ENCODE results near the gene CCDC200.
A peak's percentile ranks its signal among the peaks of the same experiment; 100 is the strongest.
"Not testable (repeated sequence)": the region's sequence is repeated elsewhere in the genome, so short reads cannot be mapped to it uniquely, and the experiment has no call there.

Gene CCDC200

DNA sequence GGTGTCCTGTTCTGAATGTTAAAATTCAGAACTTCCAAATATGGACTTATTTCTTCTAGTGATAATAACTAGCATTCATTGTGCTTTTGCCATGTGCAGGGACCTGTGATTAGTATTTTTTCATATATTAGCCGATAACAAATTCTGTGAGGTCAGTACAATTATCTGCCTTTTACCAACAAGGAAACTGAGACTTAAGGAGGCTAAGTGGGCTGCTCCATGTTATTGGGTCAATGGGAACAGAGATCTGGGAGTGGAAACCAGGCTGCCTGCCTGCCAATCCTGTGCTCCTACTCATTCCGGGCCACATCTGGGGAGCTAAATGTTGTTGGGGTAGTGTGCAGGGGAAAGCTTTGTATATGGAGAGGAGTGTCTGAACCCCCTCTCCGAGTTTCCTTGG is 13.1 kb downstream of the CCDC200 start:
- DNase-seq: no peak

DNA sequence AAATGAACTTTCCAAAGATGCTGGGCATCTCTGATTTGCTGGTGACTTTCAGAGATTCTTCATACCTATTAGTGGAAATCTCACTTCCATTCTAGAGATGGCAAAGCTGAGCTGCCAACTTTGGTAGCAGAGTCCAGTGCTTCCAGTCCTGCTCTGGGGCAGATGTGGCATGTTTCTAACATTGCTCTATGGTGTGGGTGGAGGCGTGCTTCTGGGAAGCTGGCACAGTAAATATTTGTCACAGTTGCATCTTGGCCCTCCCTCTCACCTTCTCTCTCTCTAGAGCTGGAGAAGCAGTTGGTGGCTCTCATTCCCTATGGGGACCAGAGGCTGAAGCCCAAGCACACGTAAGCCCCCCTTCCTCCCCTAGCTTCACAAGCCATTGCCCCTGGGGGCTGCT is 14.9 kb downstream of the CCDC200 start:
- no peak for DNase-seq

GRCh38 chr17:43212641-43213490 is 15.6 kb downstream of the CCDC200 start:
- no peak for DNase-seq

DNA sequence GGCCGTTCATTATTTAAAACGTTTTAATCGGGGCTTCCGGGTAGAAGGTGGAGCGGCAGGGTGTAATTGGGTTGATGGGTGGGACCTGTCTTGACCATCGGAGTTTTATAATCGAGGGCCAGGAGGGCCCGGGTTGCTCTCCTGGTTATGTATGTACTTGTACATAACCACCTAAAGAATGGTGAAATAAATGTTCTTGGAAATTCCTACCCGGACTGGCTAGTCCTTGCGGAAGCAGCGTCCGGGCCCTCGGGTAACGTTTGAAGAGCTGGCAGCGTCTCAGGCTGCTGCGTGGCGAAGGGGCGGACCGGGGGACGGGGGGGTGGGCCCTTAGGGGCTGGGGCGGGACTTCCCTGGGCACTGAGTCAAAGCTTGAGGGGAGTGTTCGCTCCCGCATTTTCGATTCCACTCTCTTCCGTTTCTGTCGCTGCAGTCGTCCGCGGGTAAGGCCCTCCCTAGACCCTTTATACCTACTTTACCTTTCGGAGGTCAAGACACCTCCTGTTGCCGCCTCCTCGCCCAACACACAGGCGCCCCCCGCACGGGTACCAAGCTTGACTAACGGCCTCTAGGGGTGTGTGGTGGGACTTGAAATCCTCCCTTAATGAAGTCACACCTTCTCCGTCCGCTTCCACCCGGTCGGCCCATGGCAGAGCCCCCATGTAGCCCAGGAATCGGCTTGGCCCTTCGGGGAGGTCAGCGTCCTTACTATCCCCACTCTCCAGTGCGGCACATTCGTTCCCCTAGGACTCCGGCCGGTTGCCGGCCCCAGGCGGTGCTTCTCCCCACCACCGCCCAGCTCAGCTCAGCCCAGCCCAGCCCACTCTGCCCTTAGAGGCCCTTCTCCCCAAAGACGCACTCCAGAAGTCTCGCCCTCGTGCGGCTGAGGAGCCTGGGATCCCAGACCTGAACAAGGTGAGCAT is 16.7 kb downstream of the CCDC200 start, which contains the start of gene TMEM106A:
Gene TMEM106A, plus strand, starts transcription at position 396 of the 923 bp plus-strand sequence. CDS start 1,167 bp downstream, outside the sequence.
- DNase-seq: peak; percentile 82 to 85

- DNase-seq: no peak
Observed at GRCh38 chr17:43211123-43211479, 17.3 kb downstream of the CCDC200 start.

- no peak for DNase-seq
Observed at GRCh38 chr17:43210576-43210975, 17.8 kb downstream of the CCDC200 start.

- DNase-seq: not testable (repeated sequence)
Observed at GRCh38 chr17:43203013-43203412, 25.4 kb downstream of the CCDC200 start.

GRCh38 chr17:43200127-43200526 is 28.3 kb downstream of the CCDC200 start:
- no peak for DNase-seq

- no peak for DNase-seq
Observed at GRCh38 chr17:43199633-43200032, 28.8 kb downstream of the CCDC200 start.

- no peak for DNase-seq
Observed at GRCh38 chr17:43193251-43193650, 35.2 kb downstream of the CCDC200 start.

GRCh38 chr17:43186656-43187055 is 41.8 kb downstream of the CCDC200 start:
- DNase-seq: not testable (repeated sequence)

DNA sequence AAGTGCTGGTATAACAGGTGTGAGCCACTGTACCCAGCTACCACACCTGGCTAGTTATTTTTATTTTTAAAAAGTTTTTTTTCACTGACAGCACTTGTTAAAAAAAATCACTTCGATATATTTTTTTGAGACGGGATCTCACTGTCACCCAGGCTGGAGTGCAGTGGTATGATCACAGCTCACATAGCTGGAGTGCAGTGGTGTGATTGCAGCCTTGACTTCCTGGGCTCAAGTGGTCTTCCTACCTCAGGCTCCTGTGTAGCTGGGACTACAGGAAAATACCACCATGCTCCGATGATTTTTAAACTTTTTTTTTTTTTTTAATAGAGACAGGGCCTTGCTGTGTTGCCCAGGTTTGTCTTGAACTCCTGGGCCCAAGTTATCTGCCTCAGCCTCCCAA is 44.5 kb downstream of the CCDC200 start:
- DNase-seq: no peak

DNA sequence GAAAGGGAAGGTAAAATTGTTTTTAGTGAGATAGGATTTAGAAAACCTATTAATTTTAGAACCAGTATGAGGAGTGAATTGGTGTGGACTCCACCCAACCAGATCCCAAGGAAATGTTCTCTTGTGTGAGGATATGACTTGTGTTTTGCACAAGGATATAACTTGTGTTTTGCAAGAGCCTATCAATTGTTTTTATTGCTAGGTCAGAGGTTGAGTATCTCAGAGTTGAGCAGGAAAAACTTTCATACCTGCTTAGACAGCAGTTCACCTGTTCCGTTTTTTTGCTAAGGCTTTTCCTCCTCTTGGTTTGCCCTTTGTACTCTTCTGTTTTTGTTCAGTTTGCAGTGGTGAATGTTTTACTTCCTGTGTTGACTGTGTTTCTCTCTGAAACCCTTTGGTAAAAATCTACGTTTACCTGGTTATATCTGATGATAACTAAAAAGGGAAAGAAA is 52.3 kb downstream of the CCDC200 start:
- no peak for DNase-seq

GRCh38 chr17:43175213-43176118 is 53.0 kb downstream of the CCDC200 start:
- DNase-seq: no peak

DNA sequence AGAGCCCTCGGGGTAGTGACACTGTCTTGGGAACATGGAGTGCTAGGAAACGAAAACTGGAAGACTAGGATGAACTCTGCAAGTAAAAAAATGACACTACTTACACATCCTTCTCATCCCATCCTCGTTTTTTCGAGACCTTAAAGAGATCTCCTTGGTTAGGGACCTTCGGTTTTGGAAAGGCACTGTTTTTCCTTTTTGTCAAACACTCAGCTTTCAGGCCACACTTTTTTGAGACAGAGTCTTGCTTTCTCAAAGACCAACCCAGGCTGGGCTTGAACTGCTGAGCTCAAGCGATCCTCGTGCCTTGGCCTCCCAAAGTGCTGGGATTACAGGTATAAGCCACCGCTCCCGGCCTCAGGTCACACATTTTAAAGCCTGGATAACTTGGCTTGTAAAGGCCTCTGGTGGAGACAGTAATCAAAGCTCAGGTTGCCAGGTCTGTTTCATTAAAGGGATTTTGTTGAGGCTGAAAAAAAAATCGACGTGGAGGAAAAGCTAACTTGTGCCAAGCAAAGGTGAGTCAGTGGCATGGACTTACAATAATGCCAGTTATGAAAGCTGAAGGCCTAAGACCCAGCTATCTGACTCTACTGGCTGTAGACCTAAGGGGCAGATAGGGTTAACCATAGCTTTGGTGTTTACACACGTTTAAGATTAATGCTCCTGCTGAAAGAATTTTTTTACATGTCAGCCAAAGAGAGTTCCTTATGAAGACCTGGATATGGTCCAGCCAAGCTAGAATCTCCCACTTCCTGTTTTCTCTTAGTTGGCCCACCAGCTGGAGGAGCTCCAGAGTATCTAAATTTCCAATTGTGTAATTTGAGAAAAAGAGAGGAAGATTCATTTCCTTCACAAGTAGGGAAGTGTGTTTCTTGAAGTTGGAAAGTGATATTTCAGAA is 56.6 kb downstream of the CCDC200 start:
- DNase-seq: peak; percentile 36 to 39
